ENCODE measurements around the gene KCNE4. TPM values are rescaled to one million over a fixed set of nuclear protein-coding genes. Genes with fewer than 3 reads are reported as not detected.

KCNE4 gene
- total RNA-seq, 1 experiment from 2014 or later = not detected

DNA sequence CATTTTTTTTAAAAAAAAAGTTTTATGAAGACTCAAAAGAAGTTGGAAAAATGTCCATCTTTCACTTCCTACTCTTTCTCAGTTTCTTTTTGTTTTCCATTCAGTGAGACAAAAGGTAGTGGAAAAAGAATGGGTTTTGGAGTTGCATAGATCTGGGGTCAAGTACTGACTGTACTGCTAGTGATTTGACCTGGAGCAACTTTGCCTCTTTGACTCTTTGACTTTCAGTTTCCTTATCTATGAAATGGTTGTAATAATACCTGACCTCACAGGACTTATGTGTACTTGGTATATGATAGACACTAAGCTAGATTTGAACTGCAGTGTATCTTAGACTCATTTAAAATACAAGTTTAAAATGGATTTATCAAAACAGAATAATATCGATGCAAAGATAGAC, 3.5 kb upstream of the KCNE4 start:
- no peak for DNase-seq
- Mint-ChIP-seq H3K27me3 (ENCODE audit: unreplicated experiment) (peaks cover 13% of the 10 kb centered on the region), H3K36me3 (ENCODE audit: insufficient read depth, unreplicated experiment) (no peaks in the 10 kb centered on the region), H3K4me3 (ENCODE audit: low read depth, unreplicated experiment) (no peak overlapping the region), H3K4me1 (ENCODE audit: low read depth, unreplicated experiment) (peaks cover 17% of the 10 kb centered on the region), H3K9me3 (ENCODE audit: low read depth, unreplicated experiment) (no peaks in the 10 kb centered on the region), H3K27ac (ENCODE audit: unreplicated experiment) (no peak overlapping the region)
- CTCF ChIA-PET = no interaction called here
- BruUV-seq (replicated peaks) = no TSS peak
- TF ChIP-seq, protein P1, sequence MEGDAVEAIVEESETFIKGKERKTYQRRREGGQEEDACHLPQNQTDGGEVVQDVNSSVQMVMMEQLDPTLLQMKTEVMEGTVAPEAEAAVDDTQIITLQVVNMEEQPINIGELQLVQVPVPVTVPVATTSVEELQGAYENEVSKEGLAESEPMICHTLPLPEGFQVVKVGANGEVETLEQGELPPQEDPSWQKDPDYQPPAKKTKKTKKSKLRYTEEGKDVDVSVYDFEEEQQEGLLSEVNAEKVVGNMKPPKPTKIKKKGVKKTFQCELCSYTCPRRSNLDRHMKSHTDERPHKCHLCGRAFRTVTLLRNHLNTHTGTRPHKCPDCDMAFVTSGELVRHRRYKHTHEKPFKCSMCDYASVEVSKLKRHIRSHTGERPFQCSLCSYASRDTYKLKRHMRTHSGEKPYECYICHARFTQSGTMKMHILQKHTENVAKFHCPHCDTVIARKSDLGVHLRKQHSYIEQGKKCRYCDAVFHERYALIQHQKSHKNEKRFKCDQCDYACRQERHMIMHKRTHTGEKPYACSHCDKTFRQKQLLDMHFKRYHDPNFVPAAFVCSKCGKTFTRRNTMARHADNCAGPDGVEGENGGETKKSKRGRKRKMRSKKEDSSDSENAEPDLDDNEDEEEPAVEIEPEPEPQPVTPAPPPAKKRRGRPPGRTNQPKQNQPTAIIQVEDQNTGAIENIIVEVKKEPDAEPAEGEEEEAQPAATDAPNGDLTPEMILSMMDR (IDR thresholded peaks at IDR 0.05; ENCODE audit: unreplicated experiment) = no peak
- intact Hi-C loops (cut with micrococcal nuclease; ENCODE audit: unreplicated experiment) = no loop called here

DNA sequence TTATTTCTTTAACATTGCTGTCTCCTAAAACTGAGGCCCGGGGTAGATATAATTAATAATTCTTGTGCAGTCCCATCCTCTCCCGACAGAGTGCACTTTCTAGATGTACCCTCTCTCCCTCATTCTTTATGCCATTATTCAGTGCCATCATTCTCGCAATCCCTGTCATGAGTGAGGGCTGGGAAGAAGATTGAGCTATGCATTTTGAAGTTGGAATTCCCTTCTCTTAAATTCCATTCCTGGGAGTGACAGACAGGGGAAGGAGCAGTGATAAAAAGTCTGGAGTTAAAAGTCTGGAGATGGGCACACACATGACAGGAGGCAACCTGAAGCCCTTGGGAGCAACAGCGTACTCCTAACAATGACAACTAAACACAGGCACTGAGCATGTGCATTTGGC, 2.6 kb upstream of the KCNE4 start:
- TF ChIP-seq, protein P1 (IDR thresholded peaks at IDR 0.05; ENCODE audit: unreplicated experiment) = no peak
- no peak for DNase-seq
- Mint-ChIP-seq H3K9me3 (ENCODE audit: low read depth, unreplicated experiment) (no peaks in the 10 kb centered on the region), H3K4me3 (ENCODE audit: low read depth, unreplicated experiment) (no peak overlapping the region), H3K36me3 (ENCODE audit: insufficient read depth, unreplicated experiment) (no peaks in the 10 kb centered on the region), H3K27me3 (ENCODE audit: unreplicated experiment) (peaks cover 13% of the 10 kb centered on the region), H3K4me1 (ENCODE audit: low read depth, unreplicated experiment) (peaks cover 17% of the 10 kb centered on the region), H3K27ac (ENCODE audit: unreplicated experiment) (no peak overlapping the region)
- intact Hi-C loops (cut with micrococcal nuclease; ENCODE audit: unreplicated experiment) = no loop called here
- CTCF ChIA-PET = no interaction called here
- no TSS peak for BruUV-seq (replicated peaks)

GRCh38 chr2:223050188-223050587, 1.8 kb upstream of the KCNE4 start:
- Mint-ChIP-seq H3K36me3 (ENCODE audit: insufficient read depth, unreplicated experiment) (no peaks in the 10 kb centered on the region), H3K4me3 (ENCODE audit: low read depth, unreplicated experiment) (no peak overlapping the region), H3K9me3 (ENCODE audit: low read depth, unreplicated experiment) (no peaks in the 10 kb centered on the region), H3K4me1 (ENCODE audit: low read depth, unreplicated experiment) (peaks cover 17% of the 10 kb centered on the region), H3K27ac (ENCODE audit: unreplicated experiment) (no peak overlapping the region), H3K27me3 (ENCODE audit: unreplicated experiment) (peaks cover 13% of the 10 kb centered on the region)
- TF ChIP-seq, protein P1 (IDR thresholded peaks at IDR 0.05; ENCODE audit: unreplicated experiment) = no peak
- BruUV-seq (replicated peaks) = no TSS peak
- intact Hi-C loops (cut with micrococcal nuclease; ENCODE audit: unreplicated experiment) = no loop called here
- CTCF ChIA-PET = interaction anchor here (0.9 kb wide), 1 partner anchor 74 kb away, joined by 3 read pairs; no protein-coding TSS in a partner anchor
- DNase-seq = no peak

DNA sequence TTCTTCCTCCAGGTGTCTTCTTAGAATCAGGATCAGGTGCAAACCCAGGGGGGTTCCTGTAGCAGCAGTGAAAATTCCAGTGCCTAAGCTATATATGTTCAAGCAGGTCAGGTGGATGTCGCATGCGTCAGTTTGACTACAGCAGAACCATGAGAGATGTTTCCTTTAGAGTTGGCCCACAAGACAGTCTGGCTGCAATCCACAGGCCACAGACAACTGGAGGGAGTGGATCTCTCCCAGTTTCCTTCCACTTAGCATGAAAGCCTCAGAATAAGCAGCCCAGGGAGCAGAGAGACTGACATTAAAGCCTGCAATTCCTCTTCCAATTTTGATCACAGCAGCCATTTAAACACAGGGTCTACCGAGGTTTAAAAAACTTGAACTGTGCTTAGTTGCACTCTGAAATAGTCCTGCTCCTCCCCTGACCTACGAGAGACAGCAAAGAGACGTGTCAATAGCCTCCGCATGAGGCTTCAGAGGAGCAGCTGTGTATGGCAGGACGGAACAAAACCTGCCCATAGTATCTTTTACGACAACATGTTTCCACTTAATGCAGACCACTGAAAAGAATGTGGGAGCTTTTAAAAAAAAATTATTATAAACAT, 988 bp upstream of the KCNE4 start:
- H3K27me3 Mint-ChIP-seq (ENCODE audit: unreplicated experiment) = peaks cover 13% of the 10 kb centered on the region
- H3K4me1 Mint-ChIP-seq (ENCODE audit: low read depth, unreplicated experiment) = peaks cover 17% of the 10 kb centered on the region
- DNase-seq = no peak
- H3K4me3 Mint-ChIP-seq (ENCODE audit: low read depth, unreplicated experiment) = peak overlapping the region; percentile 74
- no peak overlapping the region for H3K27ac Mint-ChIP-seq (ENCODE audit: unreplicated experiment)
- TF ChIP-seq, protein P1 (IDR thresholded peaks at IDR 0.05; ENCODE audit: unreplicated experiment) = no peak
- CTCF ChIA-PET = interaction anchor here (0.6 to 1.0 kb wide), 5 partner anchors 13 to 530 kb away, joined by 3 to 8 read pairs (median 3); no protein-coding TSS in a partner anchor
- no TSS peak for BruUV-seq (replicated peaks)
- intact Hi-C loops (cut with micrococcal nuclease; ENCODE audit: unreplicated experiment) = no loop called here
- H3K36me3 Mint-ChIP-seq (ENCODE audit: insufficient read depth, unreplicated experiment) = no peaks in the 10 kb centered on the region
- no peaks in the 10 kb centered on the region for H3K9me3 Mint-ChIP-seq (ENCODE audit: low read depth, unreplicated experiment)

All from Calu3 (cell line).